VCaP (cell line): ENCODE data around the gene KIF22.
"Not testable (repeated sequence)": the region's sequence is repeated elsewhere in the genome, so short reads cannot be mapped to it uniquely, and the experiment has no call there.

Experiments used
- H3K27ac ChIP-seq: fragments of 450-650 bp; 2 replicates; pipeline ENCODE4 v1.5.1; 2017
- TF ChIP-seq, protein P1 (sequence below): fragments of 450-650 bp; conservative IDR thresholded peaks from 2 replicates; pipeline ENCODE4 v1.5.1; 2017; ENCODE audit warnings: mild to moderate bottlenecking, moderate library complexity

KIF22 gene

DNA sequence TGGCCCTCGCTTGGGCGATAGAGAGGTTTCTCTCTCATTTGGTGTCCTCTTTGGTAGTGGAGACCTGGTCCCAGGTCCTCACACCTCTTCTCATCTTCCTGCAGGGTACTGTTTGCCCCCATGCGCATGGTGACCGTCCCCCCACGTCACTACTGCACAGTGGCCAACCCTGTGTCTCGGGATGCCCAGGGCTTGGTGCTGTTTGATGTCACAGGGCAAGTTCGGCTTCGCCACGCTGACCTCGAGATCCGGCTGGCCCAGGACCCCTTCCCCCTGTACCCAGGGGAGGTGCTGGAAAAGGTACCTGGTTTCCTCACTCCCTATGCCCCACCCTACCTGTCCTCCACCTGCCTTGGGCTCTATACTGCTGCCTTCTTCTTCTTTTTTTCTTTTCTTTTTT lies 40.2 kb downstream of the KIF22 start:
- no peak overlapping the region for H3K27ac ChIP-seq
- TF ChIP-seq, protein P1, sequence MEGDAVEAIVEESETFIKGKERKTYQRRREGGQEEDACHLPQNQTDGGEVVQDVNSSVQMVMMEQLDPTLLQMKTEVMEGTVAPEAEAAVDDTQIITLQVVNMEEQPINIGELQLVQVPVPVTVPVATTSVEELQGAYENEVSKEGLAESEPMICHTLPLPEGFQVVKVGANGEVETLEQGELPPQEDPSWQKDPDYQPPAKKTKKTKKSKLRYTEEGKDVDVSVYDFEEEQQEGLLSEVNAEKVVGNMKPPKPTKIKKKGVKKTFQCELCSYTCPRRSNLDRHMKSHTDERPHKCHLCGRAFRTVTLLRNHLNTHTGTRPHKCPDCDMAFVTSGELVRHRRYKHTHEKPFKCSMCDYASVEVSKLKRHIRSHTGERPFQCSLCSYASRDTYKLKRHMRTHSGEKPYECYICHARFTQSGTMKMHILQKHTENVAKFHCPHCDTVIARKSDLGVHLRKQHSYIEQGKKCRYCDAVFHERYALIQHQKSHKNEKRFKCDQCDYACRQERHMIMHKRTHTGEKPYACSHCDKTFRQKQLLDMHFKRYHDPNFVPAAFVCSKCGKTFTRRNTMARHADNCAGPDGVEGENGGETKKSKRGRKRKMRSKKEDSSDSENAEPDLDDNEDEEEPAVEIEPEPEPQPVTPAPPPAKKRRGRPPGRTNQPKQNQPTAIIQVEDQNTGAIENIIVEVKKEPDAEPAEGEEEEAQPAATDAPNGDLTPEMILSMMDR: no peak

DNA sequence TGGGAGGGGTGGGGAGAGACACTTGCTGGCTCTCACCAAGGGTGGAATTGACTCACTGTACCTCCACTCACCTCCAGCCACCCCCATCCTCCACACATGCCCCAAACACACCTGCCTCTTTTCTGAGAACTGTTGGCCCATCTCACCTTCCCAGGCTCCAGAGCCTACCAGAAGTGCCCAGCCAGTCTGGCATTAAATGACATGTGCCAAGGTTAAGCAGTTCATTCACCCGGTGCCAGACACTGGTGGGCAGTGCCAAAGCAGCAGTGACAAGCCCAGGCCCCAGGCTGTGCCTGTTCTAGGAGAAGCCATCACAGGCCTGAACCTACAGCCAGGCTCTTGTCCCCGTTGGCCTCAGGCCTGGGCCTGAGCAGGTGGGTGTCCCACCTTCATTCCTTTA lies 40.9 kb downstream of the KIF22 start:
- no peak overlapping the region for H3K27ac ChIP-seq
- TF ChIP-seq, protein P1: no peak

DNA sequence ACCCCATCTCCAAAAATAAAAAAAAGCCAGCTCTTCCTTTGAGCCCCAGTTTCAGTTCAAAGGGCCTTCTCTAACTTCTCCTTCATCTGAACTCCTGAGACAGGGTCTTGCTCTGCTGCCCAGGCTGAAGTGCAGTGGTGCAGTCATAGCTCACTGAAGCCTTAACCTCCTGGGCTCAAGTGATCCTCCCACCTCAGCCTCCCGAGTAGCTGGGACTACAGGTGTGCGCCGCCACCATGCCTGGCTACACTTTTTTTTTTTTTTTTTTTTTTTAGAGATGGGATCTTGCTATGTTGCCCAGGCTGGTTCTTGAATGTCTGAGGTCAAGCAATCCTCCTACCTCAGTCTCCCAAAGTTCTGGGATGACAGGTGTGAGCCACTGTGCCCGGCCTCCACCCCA lies 42.7 kb downstream of the KIF22 start:
- H3K27ac ChIP-seq: not testable (repeated sequence)

DNA sequence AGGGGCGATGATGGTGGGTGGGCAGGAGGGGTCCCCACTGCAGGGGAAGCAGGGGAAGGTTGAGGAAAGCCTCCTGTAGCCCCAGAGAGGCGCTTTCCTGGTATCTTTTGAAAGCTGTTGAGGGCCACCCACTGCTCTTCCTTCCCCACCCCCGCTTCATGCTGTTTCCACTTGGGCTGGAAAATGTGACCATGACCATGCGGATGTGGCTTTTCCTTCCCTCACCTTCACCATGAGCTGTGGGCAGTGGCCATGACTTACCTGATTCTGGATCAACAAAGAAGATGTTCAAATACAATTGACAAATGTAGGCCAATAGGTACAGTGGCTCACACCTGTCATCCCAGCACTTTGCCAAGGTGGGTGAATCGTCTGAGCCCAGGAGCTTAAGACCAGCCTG lies 43.5 kb downstream of the KIF22 start:
- TF ChIP-seq, protein P1: no peak
- H3K27ac ChIP-seq: no peak overlapping the region

DNA sequence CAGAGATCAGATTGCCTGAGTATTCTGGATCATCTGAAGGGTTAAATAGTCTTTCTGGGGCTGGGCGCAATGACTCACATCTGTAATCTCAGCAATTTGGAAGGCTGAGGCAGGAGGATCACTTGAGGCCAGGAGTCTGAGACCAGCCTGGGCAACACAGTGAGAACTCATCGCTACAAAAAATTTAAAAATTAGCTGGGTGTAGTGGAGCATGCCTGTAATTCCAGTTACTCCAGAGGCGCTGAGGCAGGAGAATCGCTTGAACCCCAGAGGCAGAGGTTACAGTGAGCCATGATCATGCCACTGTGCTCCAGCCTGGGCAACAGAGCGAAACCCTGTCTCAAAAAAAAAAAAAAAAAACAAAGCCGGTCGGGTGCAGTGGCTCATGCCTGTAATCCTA lies 45.4 kb downstream of the KIF22 start:
- no peak overlapping the region for H3K27ac ChIP-seq
- TF ChIP-seq, protein P1: no peak

DNA sequence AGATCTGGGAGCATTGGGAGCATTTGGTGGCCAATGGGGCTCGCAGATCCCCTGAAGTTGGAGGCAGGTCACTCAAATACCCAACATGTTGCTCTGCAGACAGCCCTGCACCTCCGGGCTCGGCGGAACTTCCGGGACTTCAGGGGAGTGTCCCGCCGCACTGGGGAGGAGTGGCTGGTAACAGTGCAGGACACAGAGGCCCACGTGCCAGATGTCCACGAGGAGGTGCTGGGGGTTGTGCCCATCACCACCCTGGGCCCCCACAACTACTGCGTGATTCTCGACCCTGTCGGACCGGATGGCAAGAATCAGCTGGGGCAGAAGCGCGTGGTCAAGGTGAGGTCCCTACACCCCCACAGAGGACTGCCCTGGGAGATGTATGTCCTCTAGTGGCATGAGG lies 46.1 kb downstream of the KIF22 start:
- TF ChIP-seq, protein P1: no peak
- H3K27ac ChIP-seq: no peak overlapping the region

DNA sequence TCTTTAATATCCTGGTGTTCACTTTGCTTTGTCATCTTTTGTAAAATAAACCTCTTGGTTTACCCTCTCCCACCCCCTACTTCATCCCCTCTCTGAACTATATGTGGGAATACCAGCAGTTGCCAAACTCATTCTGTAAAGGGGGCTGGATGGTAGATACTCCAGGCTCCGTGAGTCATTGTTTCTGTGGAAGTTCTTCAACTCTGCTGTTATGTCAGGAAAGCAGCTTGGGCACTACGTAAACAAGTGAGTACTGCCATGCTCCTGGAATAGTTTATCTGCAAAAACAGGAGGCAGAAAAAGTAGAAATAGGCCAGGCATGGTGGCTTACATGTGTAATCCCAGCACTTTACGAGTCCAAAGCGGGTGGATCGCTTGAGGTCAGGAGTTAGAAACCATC lies 47.3 kb downstream of the KIF22 start:
- H3K27ac ChIP-seq: no peak overlapping the region
- TF ChIP-seq, protein P1: no peak

DNA sequence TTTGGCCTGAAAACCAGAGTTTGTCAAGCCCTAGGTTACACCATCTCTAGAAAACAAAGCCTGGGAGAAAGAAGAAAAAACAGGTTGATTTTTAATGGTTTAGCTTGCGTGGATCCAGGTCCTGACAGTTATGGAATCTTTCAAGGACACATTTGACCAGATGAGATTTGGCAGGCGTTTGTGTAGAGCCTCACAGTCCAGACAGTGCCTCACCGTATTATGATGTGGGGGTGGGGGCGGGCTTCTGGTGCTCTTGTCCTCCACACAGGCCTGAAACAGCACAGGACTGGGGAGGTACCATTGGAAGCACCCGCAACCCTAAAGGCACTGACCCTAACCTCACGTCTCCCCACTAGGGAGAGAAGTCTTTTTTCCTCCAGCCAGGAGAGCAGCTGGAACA lies 49.3 kb downstream of the KIF22 start:
- TF ChIP-seq, protein P1: no peak

More for the DNA sequence above, 49.3 kb downstream of the KIF22 start:
- H3K27ac ChIP-seq: no peak overlapping the region
